Peyer's patch (tissue), 4 donors: ENCODE data around the gene BPIFA2.

Experiments used
- CTCF ChIP-seq, 6 experiments: fragments of 450-650 bp in 4 of 6; fragments of 200-600 bp in 2 of 6; sonication (generic) in 1 of 6; IDR thresholded peaks; one replicate each; pipeline ENCODE4 v1.5.1; 2017 to 2019; ENCODE audit warnings: antibody characterized with exemption in 6 of 6, mild to moderate bottlenecking in 3 of 6, moderate library complexity in 1 of 6
- POLR2A ChIP-seq, 2 donors: fragments of 450-650 bp; IDR thresholded peaks; one replicate each; pipeline ENCODE4 v1.5.1; 2017; ENCODE audit warnings: antibody characterized with exemption in 2 of 2, mild to moderate bottlenecking in 2 of 2, moderate library complexity in 2 of 2

- TF ChIP-seq CTCF (IDR thresholded peaks at IDR 0.05) (no peak), POLR2A (IDR thresholded peaks at IDR 0.05) (no peak)
These were observed 19.9 kb upstream of the BPIFA2 start for GRCh38 chr20:33148040-33148439.
